ENCODE data around the gene RNF114.

Gene RNF114

DNA sequence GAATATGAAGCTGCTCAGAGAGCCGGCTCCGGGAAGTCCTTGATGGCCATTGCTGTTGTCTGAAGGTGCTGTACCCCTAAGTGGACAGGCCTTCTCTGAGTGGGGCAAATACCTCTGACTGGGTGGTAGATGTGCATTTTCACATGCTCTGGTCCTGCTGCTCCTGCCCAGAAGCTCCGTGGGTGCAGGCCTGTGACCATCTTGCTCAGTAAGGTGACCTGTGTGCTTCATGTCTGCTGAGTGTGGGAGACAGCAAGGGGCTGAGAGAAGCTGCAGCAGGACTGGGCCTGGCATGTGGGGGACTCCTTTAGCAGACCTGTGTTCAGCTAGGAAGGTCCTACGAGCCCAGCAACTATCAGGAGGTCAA is 25.9 kb upstream of the RNF114 start:
- TF ChIP-seq, protein P1, sequence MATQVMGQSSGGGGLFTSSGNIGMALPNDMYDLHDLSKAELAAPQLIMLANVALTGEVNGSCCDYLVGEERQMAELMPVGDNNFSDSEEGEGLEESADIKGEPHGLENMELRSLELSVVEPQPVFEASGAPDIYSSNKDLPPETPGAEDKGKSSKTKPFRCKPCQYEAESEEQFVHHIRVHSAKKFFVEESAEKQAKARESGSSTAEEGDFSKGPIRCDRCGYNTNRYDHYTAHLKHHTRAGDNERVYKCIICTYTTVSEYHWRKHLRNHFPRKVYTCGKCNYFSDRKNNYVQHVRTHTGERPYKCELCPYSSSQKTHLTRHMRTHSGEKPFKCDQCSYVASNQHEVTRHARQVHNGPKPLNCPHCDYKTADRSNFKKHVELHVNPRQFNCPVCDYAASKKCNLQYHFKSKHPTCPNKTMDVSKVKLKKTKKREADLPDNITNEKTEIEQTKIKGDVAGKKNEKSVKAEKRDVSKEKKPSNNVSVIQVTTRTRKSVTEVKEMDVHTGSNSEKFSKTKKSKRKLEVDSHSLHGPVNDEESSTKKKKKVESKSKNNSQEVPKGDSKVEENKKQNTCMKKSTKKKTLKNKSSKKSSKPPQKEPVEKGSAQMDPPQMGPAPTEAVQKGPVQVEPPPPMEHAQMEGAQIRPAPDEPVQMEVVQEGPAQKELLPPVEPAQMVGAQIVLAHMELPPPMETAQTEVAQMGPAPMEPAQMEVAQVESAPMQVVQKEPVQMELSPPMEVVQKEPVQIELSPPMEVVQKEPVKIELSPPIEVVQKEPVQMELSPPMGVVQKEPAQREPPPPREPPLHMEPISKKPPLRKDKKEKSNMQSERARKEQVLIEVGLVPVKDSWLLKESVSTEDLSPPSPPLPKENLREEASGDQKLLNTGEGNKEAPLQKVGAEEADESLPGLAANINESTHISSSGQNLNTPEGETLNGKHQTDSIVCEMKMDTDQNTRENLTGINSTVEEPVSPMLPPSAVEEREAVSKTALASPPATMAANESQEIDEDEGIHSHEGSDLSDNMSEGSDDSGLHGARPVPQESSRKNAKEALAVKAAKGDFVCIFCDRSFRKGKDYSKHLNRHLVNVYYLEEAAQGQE (IDR thresholded peaks at IDR 0.05; ENCODE audit: insufficient replicate concordance, low read depth), result no peak
- no peak for TF ChIP-seq SPI1 (IDR thresholded peaks at IDR 0.05; ENCODE audit: borderline replicate concordance, low read depth)
- no peak for TF ChIP-seq POLR2AphosphoS5 (IDR thresholded peaks at IDR 0.05; ENCODE audit: low read depth)
- no peak for TF ChIP-seq GABPA (IDR thresholded peaks at IDR 0.05; ENCODE audit: low read depth)
- TF ChIP-seq, protein P2, sequence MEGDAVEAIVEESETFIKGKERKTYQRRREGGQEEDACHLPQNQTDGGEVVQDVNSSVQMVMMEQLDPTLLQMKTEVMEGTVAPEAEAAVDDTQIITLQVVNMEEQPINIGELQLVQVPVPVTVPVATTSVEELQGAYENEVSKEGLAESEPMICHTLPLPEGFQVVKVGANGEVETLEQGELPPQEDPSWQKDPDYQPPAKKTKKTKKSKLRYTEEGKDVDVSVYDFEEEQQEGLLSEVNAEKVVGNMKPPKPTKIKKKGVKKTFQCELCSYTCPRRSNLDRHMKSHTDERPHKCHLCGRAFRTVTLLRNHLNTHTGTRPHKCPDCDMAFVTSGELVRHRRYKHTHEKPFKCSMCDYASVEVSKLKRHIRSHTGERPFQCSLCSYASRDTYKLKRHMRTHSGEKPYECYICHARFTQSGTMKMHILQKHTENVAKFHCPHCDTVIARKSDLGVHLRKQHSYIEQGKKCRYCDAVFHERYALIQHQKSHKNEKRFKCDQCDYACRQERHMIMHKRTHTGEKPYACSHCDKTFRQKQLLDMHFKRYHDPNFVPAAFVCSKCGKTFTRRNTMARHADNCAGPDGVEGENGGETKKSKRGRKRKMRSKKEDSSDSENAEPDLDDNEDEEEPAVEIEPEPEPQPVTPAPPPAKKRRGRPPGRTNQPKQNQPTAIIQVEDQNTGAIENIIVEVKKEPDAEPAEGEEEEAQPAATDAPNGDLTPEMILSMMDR (IDR thresholded peaks at IDR 0.05; ENCODE audit: insufficient read depth, low read length), result no peak
- H3K4me3 ChIP-seq (replicated peaks; ENCODE audit: insufficient read depth, low read length), result no peak overlapping the region
- no peak overlapping the region for H3K27ac ChIP-seq (replicated peaks)
- H3K27me3 ChIP-seq (ENCODE audit: insufficient read depth, poor library complexity, severe bottlenecking), result no peaks in the 10 kb centered on the region
- DNase-seq (ENCODE audit: low read depth in 1 of 2, low spot score in 1 of 2), result no peak

DNA sequence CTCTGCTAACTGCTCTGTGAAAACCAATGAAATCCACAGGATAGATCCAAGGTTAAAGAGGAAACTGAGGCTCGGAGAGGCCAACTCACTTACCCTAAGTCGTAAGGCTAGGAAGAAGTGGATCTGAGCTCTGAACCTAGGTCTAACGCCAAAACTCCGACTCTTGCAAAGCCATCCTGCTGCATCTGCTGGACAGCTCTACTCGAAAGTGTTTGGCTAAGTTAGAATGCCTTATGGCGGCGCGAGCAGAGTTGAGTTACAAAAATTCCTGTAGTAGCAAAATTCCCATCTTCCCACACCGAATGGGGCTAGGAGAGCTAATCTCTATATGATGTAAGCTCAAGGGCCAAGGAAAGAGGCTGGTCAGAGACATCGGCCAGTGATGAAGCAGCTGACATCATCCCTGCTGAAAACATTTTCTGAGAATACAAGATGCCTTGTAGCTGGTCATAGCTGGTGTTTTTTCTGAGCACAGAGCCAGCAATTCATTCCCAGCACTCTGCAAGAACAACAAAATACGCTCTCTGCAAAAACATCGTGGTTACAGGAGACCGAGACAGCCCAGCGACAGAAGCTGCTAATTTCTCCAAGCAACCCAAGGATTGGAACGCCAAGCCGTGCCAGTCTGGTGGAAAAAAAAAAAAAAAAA is 22.7 kb upstream of the RNF114 start:
- Histone ChIP-seq H3K27ac (replicated peaks) (no peak overlapping the region), H3K27me3 (ENCODE audit: insufficient read depth, poor library complexity, severe bottlenecking) (no peaks in the 10 kb centered on the region), H3K4me3 (replicated peaks; ENCODE audit: insufficient read depth, low read length) (no peak overlapping the region; the same call in 1 of the 2 replicates)
- no peak for TF ChIP-seq POLR2AphosphoS5 (IDR thresholded peaks at IDR 0.05; ENCODE audit: low read depth)
- TF ChIP-seq, protein P1 (IDR thresholded peaks at IDR 0.05; ENCODE audit: insufficient replicate concordance, low read depth), result peak; percentile 71
- no peak for DNase-seq (ENCODE audit: low read depth in 1 of 2, low spot score in 1 of 2)

DNA sequence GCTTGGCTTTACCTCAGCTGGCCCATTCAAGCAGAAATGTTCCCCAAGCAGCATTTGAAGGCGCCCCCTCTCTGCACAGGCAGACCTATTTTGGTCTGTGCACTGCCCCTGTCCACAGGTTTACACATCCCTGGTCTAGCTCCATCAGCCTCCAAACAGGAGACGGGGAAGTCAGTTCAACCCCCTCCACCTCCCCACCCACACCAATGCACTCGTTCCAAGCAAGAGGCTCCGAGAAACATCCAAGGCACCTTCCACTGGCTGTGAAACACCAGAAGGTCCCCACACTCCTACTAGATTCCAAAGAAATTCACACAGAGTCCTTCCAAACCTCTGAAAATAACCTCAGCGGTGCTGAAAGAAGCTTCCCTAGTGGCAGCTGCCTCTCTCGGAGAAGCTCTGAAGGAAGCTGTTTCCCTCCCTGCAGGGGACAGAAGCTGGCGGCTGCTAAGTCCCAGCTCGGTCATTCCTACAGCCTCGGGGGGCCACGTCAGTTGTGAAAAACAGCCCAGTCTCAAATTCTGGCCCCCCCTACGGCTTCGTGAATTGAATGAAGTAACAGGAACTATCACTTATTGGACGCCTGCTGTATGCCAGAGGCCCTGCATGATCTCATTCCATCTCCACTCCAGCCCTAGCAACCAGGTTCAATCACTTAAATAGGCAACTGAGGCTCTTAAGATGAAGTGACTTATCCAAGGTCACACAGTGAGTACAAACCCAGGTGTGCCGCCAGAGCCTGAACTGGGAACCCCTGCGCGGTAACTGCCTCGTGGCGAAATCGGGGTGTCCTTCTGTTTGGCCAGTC is 21.7 kb upstream of the RNF114 start:
- peak overlapping the region; percentile 97 for H3K27ac ChIP-seq (replicated peaks)
- DNase-seq (ENCODE audit: low read depth in 1 of 2, low spot score in 1 of 2), result peak in 1 of 2 experiments; percentile 45

More for the DNA sequence above, 21.7 kb upstream of the RNF114 start:
- TF ChIP-seq, protein P1 (IDR thresholded peaks at IDR 0.05; ENCODE audit: insufficient replicate concordance, low read depth), result no peak
- TF ChIP-seq, protein P2 (IDR thresholded peaks at IDR 0.05; ENCODE audit: insufficient read depth, low read length), result no peak
- TF ChIP-seq SPI1 (IDR thresholded peaks at IDR 0.05; ENCODE audit: borderline replicate concordance, low read depth), result no peak
- TF ChIP-seq POLR2AphosphoS5 (IDR thresholded peaks at IDR 0.05; ENCODE audit: low read depth), result no peak
- TF ChIP-seq GABPA (IDR thresholded peaks at IDR 0.05; ENCODE audit: low read depth), result no peak
- Histone ChIP-seq H3K4me3 (replicated peaks; ENCODE audit: insufficient read depth, low read length) (peak overlapping the region; percentile 92), H3K27me3 (ENCODE audit: insufficient read depth, poor library complexity, severe bottlenecking) (no peaks in the 10 kb centered on the region)
